BJ (cell line): ENCODE measurements around the gene MAPKAPK2. TPM values are rescaled to one million over a fixed set of nuclear protein-coding genes. Genes with fewer than 3 reads are reported as not detected.

Experiments used
- CTCF ChIA-PET: fragments of 350-600 bp; formaldehyde crosslinking; extraction: SDS; loops from one replicate; lab custom pipeline; 2021; ENCODE audit warnings: antibody characterized with exemption, inconsistent platforms; lab: Yijun Ruan, JAX
- POLR2A ChIA-PET: fragments of 300-600 bp; sonication (Branson Sonifier 250); formaldehyde crosslinking; extraction: SDS; loops from one replicate; lab custom pipeline; 2021; ENCODE audit warnings: antibody characterized with exemption; lab: Charles Lee
- DNase-seq: peaks from one replicate; pipeline ENCODE4 v3.0.0-alpha.2; 2011; ENCODE audit warnings: low read depth
- H3K27me3 ChIP-seq: 2 replicates; pipeline ENCODE4 v1.6.0; 2011; ENCODE audit warnings: low read length; ENCODE audit not compliant: control insufficient read depth, insufficient read depth
- H3K36me3 ChIP-seq: 2 replicates; pipeline ENCODE4 v1.5.1; 2011; ENCODE audit warnings: low read length; ENCODE audit not compliant: control insufficient read depth, insufficient read depth
- H3K4me3 ChIP-seq: 2 replicates; pipeline ENCODE4 v1.5.1; 2011; ENCODE audit warnings: low read depth, mild to moderate bottlenecking, control low read depth, low read length
- CTCF ChIP-seq: IDR thresholded peaks from 2 replicates; pipeline ENCODE4 v1.5.1; 2011; ENCODE audit warnings: low read depth, mild to moderate bottlenecking, control low read depth, inconsistent platforms, low read length, moderate library complexity; ENCODE audit not compliant: insufficient read depth
- polyA plus RNA-seq: library from polyadenylated mRNA; depleted of rRNA; stranded (reverse); fragments of >200 nt; gene quantifications from 2 replicates; pipeline ENCODE4 v1.2.3, GENCODE V29; 2011

MAPKAPK2 gene
- polyA plus RNA-seq, 1 experiment = 80.1 TPM

DNA sequence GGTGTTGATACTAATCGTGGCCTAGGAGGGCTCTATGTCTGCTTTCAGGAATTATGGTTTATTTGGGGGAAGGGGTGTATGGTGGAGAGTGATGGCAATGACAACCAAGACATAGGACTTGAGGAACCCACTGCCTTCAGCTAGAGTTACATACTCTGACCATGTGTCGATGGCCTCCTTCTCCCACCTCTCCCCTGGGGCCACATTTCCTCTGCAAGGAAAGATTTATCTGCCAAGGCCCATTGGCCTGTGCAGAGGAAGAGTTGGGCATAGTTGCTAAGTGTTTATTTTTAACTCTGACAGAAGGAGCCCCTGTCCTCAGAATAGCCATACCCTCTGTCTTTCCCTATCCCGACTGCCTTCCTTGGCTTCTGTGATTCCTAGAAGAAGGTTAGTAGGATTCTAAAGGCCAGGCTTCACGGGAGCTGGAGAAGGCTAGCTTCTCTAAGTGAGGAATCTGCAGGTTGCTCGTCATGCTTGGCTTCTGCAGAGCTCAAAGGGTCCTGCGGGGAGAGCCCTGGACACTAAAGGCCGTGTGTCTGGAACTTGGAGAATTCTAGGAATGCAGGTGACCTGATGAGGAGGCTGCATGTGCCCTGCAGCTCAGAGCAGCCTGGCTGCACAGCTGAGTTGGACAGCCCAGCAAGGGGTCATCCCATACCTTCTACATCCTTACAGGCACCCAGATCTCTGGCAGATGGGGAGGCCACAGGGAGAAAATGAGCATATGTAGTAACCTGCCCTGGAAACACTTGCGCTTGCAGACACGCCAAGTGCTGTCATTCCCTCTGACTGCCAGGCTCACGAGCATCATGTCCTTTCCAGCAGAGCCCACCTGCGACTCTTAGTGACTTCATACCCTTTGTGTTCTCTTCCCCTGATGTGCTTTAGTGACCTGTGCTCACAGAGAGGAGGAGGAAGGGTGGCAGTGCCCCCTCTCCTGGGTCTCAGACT, 9.7 kb downstream of the MAPKAPK2 start:
- no peak for DNase-seq
- CTCF ChIA-PET = interaction anchor here (0.9 to 2.3 kb wide), 7 partner anchors 11 to 77 kb away, joined by 3 to 9 read pairs (median 6); partner anchors contain the start of genes DYRK3 and IL19
- POLR2A ChIA-PET = interaction anchor here (0.6 kb wide), 1 partner anchor 19 kb away, joined by 3 read pairs; no protein-coding TSS in a partner anchor

GRCh38 chr1:206695733-206696132, 11.0 kb downstream of the MAPKAPK2 start:
- peaks cover 4% of the 10 kb centered on the region for H3K36me3 ChIP-seq
- no peak overlapping the region for H3K4me3 ChIP-seq
- POLR2A ChIA-PET = no interaction called here
- TF ChIP-seq CTCF = no peak
- DNase-seq = no peak
- CTCF ChIA-PET = interaction anchor here (1.0 to 3.4 kb wide), 4 partner anchors 10 to 39 kb away, joined by 3 to 10 read pairs (median 3); no protein-coding TSS in a partner anchor
- H3K27me3 ChIP-seq = no peaks in the 10 kb centered on the region

More for the DNA sequence above, 9.7 kb downstream of the MAPKAPK2 start:
- no peak overlapping the region for H3K4me3 ChIP-seq
- H3K27me3 ChIP-seq = no peaks in the 10 kb centered on the region
- no peak for TF ChIP-seq CTCF
- H3K36me3 ChIP-seq = peaks cover 4% of the 10 kb centered on the region

- H3K27me3 ChIP-seq = no peaks in the 10 kb centered on the region
- ChIA-PET CTCF (interaction anchor here (1.0 to 3.4 kb wide), 3 partner anchors 8 to 38 kb away, joined by 3 to 10 read pairs (median 3); no protein-coding TSS in a partner anchor), POLR2A (no interaction called here)
- DNase-seq = no peak
- H3K4me3 ChIP-seq = no peak overlapping the region
- H3K36me3 ChIP-seq = peaks cover 4% of the 10 kb centered on the region
- no peak for TF ChIP-seq CTCF
These were observed 12.3 kb downstream of the MAPKAPK2 start for GRCh38 chr1:206696812-206697585.

GRCh38 chr1:206698011-206698410, 13.3 kb downstream of the MAPKAPK2 start:
- DNase-seq = no peak
- no peak for TF ChIP-seq CTCF
- H3K36me3 ChIP-seq = peaks cover 4% of the 10 kb centered on the region
- H3K27me3 ChIP-seq = no peaks in the 10 kb centered on the region
- CTCF ChIA-PET = interaction anchor here (3.4 kb wide), 1 partner anchor 34 kb away, joined by 10 read pairs; no protein-coding TSS in a partner anchor
- H3K4me3 ChIP-seq = no peak overlapping the region
- POLR2A ChIA-PET = no interaction called here
